ENCODE results near the gene LCE1F.

The LCE1F gene

GRCh38 chr1:152777510-152778137 lies 2.7 kb downstream of the LCE1F start:
- DNase-seq = no peak

- DNase-seq = no peak
These were observed 8.2 kb downstream of the LCE1F start for GRCh38 chr1:152783095-152783494.

GRCh38 chr1:152786077-152786476 lies 11.1 kb downstream of the LCE1F start, which contains the start of gene LCE1E:
LCE1E (plus strand) TSS chr1:152786257; CDS start chr1:152787300, 1,043 bp downstream.
- DNase-seq = no peak

GRCh38 chr1:152795686-152796085 lies 20.7 kb downstream of the LCE1F start:
- no peak for DNase-seq

GRCh38 chr1:152796421-152796820 lies 21.5 kb downstream of the LCE1F start, which contains the start of gene LCE1D:
LCE1D (plus strand) TSS chr1:152796721; CDS start chr1:152797795, 1,074 bp downstream.
- no peak for DNase-seq

- no peak for DNase-seq
These were observed 26.4 kb downstream of the LCE1F start for GRCh38 chr1:152801333-152801732.

- no peak for DNase-seq
These were observed 31.6 kb downstream of the LCE1F start, which contains the start of gene LCE1C for GRCh38 chr1:152806576-152806975. LCE1C (minus strand) TSS chr1:152806651; CDS start chr1:152805478, 1,173 bp downstream.

- DNase-seq = no peak
These were observed 36.1 kb downstream of the LCE1F start for GRCh38 chr1:152811050-152811449.

- no peak for DNase-seq
These were observed 36.7 kb downstream of the LCE1F start, which contains the start of gene LCE1B for GRCh38 chr1:152811671-152812070. LCE1B (plus strand) TSS chr1:152811971; CDS start chr1:152812447, 476 bp downstream.

GRCh38 chr1:152817309-152817708 lies 42.4 kb downstream of the LCE1F start:
- no peak for DNase-seq

GRCh38 chr1:152823294-152823693 lies 48.4 kb downstream of the LCE1F start:
- no peak for DNase-seq

- DNase-seq = no peak
These were observed 50.0 kb downstream of the LCE1F start for GRCh38 chr1:152824964-152825363.
